HG02642 (cell line): ENCODE data around the gene ZBED3.
"Not testable (repeated sequence)": the region's sequence is repeated elsewhere in the genome, so short reads cannot be mapped to it uniquely, and the experiment has no call there.

Experiments
- ATAC-seq: cut with Tn5 transposase; IDR thresholded peaks from one replicate; pipeline ENCODE4 v1.9.1; 2021; ENCODE audit warnings: mild to moderate bottlenecking; ENCODE audit not compliant: unreplicated experiment, poor library complexity

Gene ZBED3, protein sequence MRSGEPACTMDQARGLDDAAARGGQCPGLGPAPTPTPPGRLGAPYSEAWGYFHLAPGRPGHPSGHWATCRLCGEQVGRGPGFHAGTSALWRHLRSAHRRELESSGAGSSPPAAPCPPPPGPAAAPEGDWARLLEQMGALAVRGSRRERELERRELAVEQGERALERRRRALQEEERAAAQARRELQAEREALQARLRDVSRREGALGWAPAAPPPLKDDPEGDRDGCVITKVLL

DNA sequence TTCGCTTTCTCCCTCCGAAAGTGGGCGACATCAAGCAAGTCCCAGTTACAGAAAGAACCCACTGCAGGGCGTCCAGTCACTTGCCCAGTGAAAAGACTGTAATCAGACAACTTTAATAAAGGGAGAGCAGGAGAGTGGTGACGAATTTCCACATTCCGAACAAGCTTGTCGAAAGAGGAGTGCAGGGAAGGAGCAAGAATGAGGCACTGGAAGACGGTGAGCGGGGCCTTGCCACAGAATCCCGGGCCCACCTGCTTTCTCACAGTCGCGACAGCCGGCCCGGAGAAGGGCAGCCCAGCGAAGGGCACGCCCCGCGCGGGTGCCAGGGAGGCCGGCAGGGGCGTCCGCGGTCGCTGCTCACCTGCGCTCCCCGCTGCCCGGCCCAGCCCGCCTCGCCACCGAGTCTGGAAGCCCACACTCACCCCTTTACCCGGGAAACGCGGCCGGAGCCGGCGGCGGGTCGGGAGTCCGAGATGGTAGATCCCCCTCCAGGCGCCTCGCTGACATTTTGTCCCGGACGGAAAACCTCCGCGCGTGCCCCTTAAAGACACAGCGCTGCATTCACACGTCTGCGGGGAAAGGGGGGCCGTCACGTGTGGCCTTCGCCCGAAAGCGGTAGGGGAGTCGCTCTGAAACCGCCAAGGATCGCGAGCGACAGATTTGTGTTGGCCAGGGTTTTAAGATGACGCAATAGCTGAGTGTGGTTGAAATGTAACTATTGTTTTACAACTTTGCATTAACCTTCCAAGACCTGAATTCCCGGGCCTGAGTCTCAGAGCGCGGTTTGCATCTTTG lies at the start of gene ZBED3:
Gene ZBED3, minus strand, starts transcription at position 597 of the 795 bp plus-strand sequence. CDS start 9,407 bp downstream, outside the sequence.
- peak; percentile 79 for ATAC-seq

DNA sequence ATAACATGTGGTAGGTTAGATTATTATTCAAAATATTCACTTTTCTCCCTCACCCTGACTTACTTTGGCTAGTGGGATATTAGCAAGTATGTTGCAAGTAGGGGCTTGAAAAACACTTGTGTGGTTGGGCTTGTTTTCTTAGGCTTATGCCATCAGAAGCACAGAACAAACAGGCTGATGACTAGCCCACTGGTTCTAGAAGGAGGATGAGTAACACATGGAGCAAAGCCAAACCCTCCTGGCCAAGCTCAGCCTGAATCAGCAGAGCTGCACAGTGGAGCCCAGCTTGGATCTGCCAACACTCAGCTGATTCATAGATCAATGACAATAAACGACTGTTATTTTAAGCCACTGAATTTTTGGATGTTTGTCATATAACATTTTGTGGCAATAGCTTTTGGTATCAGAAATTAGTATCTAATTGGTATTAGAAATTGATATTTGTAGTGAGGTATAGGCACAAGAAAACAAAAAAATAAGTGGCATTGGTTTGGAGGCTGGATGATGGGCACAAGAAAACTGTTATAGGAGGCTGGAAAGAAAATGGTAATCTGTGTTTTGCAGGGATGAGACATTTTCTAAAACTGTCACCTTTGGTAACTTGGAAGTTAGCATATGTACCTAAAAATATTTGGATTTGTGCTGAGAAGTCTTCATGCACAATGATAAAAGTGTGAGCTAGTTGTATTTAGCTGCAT lies 46.1 kb upstream of the ZBED3 start:
- no peak for ATAC-seq

DNA sequence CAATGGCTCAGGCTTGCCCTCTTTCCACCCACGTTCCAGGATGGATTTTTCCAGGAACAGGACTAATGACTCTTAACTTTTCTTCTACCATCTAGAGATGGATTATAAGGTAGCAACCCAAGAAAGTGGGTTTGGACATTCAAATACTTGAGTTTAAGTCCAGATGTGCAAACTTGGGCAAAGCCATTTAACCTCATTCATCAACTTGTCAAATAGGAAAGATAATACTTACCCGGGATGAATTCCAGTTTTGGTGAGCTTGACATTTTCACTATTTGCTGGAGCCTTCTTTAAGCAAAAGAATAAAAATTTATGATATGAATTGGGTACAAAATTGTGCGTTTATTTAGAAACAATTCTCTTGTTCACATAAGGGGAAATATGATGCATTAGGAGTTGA lies 44.3 kb upstream of the ZBED3 start:
- ATAC-seq, result no peak

DNA sequence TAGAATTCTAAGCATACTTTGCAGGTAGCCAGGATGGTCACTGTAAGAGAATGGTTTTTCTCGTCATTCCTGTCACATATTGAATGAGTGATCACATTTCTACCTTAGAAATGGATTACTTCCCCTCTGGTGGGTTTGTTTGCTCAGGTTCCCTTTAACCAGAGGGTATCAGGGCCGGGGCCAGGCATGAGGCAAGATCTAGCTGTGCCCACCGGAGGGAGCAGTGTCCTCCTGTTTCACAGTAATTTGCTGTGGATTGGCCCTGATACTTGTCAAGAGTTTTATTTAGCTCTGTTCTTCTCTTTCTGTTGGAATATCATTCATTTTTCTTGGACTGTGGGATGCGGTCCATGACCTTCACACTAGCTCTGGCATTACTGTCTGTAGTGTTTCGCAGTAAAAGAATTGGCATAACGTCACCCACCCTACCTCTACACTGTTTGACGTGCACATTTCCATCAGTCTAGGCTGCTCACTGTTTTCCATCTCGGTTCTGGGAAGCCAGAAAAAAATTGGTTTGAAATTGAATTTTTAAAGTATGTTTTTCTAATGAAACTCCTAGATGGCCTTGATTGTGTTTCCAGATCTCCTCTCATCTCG lies 42.4 kb upstream of the ZBED3 start:
- ATAC-seq, result no peak

DNA sequence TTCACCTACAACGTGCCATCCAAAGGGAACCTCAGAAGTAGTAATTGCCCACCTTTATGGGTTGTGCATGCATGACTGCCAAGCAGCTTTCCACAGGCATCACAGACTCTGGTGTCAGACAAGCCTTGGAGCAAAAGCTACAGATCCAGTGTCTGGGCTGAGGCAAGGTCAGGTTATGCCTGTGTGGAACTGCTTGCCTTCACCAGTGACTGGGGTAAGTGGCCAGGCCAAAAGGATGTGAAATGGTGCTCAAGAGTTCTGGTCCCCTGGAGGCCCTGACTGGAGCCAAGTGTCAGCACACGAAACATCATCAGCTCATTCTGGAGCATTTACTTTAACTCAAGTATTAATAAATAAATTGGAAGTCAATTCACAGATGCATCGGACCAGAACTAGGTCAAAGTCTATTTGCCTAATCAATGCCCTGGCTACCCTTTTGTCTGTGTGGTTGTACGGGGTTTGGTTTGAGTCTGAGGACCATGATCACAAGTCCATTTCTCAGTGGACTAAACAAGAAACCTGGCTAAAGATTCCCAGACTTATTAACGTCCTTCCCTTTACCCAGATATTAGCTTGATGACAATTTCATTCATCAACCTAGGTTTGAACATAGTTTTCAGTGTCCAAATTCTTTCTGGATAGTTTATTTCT lies 41.5 kb upstream of the ZBED3 start:
- no peak for ATAC-seq

DNA sequence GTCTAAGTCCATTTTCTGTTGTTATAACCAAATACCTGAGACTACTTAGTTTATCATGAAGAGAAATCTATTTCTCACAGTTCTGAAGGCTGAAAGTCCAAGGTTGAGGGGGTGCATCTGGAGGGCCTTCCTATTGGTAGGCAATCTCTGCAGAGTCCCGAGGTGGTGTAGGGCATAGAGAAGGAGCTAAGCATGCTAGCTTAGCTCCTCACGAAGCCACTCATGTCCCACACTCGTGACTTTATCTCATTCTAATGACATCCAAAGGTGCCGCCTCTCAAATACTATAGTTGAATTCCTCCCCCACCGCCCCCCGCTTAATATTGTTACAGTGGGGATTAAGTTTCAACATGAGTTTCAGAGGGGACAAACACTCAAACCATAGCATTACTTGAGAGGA lies 36.0 kb upstream of the ZBED3 start:
- no peak for ATAC-seq

DNA sequence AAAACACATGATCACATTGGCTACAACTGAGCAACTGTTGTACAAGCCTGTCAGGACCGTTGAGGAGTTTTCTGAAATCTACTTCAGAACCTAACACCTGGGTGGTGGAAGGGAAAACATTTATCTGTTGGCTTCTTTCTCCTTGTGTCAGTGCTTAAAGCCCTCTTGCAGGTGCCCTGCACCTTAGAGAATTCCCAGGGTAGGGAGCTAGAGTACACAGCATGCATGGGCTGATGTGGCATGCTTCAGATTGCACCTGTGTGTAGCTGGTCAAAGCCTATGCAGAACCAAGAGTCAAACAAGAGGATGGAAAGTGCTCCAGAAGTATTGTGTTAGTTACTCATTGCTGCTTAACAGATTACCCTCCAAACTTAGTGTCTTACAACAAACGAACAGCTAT lies 33.6 kb upstream of the ZBED3 start:
- ATAC-seq, result no peak

DNA sequence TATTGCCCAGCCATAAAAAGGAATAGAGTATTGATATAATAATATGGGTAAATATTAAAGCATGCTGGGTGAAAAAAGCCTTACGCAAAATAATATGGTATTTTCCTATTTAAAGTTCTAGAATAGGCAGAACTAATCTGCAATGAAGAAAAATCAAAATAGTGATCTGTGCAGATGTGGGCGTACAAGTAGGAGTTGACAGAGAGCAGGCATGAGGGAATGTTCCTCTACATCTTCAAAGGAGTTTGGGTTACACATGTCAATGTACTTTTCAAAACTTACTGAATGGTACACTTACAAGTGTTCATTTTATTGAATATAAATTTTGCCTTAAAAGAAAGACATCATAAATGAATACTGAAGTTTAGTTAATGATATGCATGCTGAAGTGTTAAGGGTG lies 33.0 kb upstream of the ZBED3 start:
- no peak for ATAC-seq

DNA sequence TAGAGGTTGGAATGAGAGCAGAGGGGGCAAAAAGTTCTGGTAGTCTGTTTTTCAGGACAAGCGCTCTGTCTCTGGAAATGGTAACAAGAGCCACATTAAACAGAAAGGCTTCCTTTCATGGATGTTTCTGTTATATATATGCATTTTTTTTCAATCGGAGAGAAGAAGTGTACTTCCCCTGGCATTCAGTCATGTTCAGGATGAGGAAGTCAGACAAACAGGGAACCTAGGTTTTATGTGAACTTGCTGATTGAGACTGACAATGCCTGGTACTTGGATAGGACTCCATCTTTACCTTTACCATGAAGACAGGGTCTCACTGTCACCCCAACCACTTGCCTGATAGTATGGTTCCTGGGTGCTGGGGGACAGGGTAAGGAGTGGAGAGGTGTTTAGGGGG lies 30.1 kb upstream of the ZBED3 start:
- no peak for ATAC-seq

DNA sequence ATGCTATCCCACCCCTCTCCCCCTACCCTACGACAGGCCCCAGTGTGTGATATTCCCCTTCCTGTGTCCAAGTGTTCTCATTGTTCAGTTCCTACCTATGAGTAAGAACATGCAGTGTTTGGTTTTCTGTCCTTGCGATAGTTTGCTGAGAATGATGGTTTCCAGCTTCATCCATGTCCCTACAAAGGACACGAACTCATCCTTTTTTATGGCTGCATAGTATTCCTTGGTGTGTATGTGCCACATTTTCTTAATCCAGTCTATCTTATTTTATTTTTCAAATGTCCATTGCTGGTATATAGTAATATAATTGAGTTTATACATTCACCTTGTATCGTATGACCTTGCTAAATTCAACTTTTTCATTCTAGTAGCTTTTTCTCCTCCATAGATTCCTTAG lies 19.9 kb upstream of the ZBED3 start:
- not testable (repeated sequence) for ATAC-seq

DNA sequence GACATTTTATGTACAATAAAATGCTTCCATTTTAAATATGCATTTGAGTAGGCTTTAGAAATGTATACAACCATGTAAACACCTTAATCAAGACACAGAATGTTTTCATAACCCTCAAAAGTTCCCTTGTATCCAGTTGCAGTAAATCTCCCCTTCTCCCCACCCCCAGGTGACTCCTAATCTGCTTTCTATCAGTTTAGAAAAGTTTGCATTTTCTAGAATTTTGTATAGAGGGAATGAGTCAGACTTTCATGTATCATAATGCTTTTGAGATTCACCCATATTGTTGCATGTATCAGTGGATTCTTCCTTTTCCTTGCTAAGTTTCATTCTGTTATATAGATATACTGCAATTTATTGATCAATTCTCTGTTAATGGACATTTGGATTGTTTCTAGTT lies 17.7 kb upstream of the ZBED3 start:
- no peak for ATAC-seq

DNA sequence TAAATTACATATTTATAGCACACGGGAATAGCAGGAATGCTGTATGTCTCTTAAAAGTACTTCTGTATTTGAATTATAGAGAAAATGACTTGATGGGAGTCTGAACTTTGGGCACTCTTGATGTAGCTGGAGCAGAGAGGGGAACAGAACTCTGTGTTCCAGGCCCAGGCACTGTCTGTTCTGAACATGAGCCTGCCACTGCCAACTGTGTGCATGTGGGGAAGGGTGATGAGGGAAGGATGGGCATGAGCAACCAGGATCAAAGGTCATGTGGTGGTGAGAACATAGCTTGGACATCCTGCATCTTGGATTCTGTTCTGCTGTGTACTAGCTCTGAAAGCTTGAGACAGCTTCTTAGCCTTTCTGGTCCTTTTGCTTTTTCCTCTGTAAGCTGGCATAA lies 16.4 kb upstream of the ZBED3 start:
- no peak for ATAC-seq

DNA sequence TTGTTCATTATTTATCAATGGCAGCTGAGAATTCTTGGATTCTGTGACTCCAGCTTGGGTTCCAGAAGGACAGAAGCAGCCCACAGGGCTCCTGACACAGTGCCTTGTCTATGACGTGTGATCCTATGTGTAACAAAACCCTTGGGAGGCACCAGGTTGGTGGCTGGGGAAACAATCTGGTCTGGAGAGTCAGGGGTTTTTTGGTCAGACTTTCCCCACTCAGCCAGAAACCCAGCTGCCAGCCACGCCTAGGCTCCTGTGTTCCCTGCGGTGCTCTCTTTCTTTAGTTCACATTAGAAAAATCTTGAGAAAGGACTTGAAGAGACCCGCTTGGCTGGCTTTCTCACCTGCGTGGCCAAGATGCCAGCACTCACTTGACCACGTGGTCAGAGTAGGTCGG lies 15.5 kb upstream of the ZBED3 start:
- ATAC-seq, result no peak

DNA sequence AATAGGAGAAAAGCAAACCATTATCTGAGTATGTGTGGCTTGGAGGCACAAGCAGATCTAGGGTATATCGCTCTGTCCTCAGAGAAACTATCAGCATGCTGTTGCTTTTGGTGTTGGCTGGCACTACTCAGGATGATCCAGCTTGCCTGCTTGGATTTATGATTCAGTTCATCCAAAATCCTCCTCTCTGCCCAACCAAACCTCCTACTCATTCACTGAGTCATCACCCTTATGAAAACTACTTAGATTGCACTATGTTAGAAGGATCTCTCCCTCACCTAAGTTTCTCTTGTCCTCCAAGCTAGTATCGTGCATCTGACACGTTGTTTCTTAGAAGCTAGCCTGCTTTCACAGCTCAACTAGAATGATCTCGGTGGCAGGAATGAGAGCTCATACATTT lies 14.2 kb upstream of the ZBED3 start:
- no peak for ATAC-seq

DNA sequence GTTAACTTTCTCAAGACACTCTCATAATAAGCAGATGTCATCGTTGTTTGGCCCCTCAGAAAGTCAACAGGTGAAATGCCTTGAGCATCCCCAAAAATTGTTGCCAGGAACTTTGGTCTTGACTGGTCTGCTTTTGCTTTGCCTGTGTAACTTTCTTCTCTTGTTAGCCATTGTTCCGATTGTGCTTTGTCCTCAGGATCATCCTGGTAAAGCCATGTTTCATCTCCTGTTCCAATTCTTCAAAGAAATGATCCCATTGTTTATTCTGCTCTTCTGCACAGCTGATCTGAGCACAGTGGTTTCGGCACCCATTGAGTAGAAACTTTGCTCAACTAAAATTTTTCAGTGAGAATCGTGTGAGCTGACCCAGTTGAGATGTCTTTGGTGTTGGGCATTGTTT lies 8.1 kb upstream of the ZBED3 start:
- ATAC-seq, result no peak

DNA sequence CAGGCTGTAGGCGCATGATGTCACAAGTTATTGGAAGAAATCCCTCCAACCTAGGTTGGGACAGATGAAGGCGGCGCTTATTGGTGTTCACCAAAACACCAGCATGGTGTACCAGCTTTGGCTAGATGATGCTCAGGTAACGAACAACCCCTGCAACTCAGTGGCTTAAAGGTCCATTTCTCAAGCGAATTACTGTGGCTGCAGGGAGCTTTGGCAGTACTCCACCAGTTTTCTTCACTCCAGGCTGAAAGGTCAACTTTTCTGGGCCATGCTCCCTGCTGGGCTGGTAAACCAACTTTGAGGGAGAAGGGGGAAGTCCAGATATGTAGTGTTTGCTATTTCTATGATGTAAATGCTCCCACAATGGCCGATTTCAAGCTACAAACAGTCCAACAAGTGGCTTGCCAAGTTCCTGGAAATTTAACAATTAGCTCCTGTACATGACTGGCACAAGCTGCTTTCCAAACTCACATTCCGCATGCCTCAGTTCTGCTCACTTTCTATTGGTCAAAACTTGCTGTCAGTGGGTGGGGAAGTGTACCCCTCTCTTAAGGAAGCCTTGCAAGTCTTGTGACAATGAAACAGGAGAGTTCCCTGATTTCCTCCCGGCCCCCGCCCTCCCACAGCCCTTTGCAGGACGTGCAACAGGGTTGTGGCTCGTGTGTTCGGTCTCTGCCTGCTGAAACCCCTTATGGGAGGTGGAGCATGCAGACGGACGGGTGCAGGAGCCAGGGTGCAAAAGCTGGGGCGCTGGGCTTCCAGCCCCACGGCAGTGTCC lies 588 bp upstream of the ZBED3 start:
- ATAC-seq, result no peak

DNA sequence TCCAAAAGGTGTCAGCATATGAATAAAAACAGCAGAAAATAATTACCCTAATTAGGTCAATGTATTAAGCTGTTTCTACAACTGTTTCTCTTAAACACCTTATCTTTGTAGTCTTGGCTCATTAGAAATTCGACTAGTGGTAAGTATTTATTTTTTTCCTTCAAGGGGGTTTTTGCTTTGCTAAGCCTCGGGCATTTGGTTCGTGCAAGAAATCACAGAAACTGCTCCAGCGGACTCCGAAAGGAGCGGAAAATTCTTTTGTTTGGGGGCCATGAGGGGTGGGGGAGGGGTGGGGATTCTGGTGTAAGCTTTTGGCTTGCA lies 757 bp downstream of the ZBED3 start:
- ATAC-seq, result no peak

DNA sequence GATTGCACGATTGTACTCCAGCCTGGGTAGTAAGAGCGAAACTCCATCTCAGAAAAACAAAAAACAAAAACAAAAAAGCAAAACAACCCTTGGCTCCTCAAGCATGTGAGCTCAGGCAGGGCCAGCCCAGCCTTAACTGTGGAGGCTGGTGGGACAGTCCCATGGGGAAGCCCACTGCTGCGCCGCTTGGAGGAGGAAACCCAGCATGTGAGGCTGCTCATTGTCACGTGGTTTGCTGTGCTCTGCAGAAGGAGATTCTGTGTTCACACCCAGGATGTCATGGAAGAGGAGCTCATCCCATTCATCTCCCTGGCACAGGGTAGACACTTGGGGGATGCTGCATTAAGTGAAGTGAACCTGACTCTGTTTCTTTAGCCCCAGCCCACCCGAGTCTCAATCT lies 4.0 kb downstream of the ZBED3 start:
- no peak for ATAC-seq

DNA sequence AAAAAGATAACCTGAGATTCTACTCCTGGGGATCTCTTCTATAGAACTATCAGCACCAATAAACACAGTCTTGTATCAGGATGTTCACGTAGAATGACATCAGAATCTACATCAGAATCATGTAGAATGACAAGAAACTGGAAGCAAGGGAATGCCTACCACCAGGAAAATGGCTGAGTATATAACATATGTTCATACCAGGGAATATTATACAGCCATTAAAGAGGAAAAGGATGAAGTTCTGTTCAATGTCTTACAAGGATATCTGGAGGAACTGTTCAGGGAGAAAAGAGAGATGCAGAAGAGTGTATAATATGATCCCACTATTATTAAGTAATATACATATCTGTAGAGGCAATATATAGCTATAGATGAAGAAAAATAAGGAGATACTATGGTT lies 4.8 kb downstream of the ZBED3 start:
- ATAC-seq, result no peak

DNA sequence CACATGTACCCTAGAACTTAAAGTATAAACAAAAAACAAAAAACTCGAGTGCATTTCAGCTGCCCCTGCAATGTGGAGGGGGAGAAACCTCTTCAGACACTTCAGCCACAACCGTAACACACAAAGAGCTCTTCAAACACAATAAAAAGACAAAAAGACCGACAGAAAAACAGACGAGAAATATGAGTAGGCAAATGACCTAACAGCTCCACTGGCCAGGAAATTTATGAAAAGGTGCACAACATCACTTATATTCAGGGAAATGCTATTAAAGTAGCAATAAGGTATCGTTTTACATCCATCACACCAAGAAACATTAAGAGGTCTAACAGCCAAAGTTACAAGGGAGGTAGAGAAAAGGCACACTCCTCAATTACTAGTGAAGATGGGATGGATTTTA lies 6.2 kb downstream of the ZBED3 start:
- ATAC-seq, result no peak
